Adrenal gland (tissue), 5 donors: ENCODE data around the gene NSUN4.

ENCODE experiments used
- CTCF ChIP-seq, 6 experiments: fragments of 450-650 bp in 4 of 6; fragments of 200-600 bp in 2 of 6; sonication (generic) in 1 of 6; IDR thresholded peaks; 1 replicate in 5 of 6; 2 replicates in 1 of 6; pipeline versions ENCODE4 v1.5.1 to v1.8.0; 2016 to 2021; ENCODE audit warnings: antibody characterized with exemption in 6 of 6, mild to moderate bottlenecking in 2 of 6, moderate library complexity in 1 of 6
- POLR2A ChIP-seq, 2 donors: fragments of 450-650 bp; IDR thresholded peaks; one replicate each; pipeline ENCODE4 v1.6.1; 2017; ENCODE audit warnings: antibody characterized with exemption in 2 of 2, mild to moderate bottlenecking in 2 of 2, moderate library complexity in 1 of 2
- donor health status: DM: no; HTN: no; CAD: no.

- TF ChIP-seq CTCF (IDR thresholded peaks at IDR 0.05), result no peak
- TF ChIP-seq POLR2A (IDR thresholded peaks at IDR 0.05), result no peak
Measured at GRCh38 chr1:46403916-46404315, 63.3 kb downstream of the NSUN4 start.
